ENCODE measurements around the gene TMEM218.

DNA sequence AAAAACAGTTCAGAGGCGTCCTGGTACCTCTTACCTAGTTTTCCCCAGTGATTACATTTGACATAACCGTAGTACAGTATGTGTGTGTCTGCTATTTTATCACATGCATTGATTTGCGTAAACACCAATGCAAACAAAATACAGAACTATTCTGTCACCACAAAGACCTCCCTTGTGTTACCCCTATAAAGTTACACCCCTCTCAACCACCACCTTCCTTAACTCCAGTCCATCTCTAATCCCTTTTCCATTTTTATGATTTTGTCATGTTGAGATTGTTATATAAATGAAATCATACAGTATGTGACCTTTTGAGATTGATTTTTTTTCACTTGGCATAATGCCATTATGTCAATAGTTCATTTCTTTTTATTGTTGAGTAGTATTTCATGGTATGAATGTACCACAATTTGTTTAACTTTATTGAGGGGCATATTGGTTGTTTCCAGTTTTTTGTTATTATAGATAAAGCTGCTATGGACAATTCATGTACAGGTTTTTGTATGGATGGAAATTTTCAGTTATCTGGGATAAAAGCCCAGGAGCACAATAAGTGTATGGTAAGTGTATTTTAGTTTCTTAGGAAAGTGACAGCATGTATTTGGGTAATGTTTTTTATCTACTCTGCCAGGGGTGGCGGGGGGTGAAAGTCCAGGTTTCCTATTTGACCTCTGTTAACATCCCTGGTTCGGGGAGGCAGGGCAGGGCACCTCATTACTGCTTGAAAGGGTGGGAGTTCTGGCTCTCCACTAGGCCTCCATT is 54.3 kb downstream of the TMEM218 start:
- TF ChIP-seq CTCF (IDR thresholded peaks at IDR 0.05) = no peak
- no peak for TF ChIP-seq POLR2AphosphoS5 (IDR thresholded peaks at IDR 0.05)
- TF ChIP-seq POLR2A (IDR thresholded peaks at IDR 0.05) = no peak
- no peak for TF ChIP-seq EP300 (IDR thresholded peaks at IDR 0.05; ENCODE audit: low read depth)

Measured in transverse colon (tissue), 4 donors.